ENCODE data around the gene FRK. TPM values are rescaled to one million over a fixed set of nuclear protein-coding genes. Genes with fewer than 3 reads are reported as not detected.
A peak's percentile ranks its signal among the peaks of the same experiment; 100 is the strongest.

FRK gene
- total and polyA plus RNA-seq, 8 donors: 0.72 to 11.6 (median 4.5) TPM

DNA sequence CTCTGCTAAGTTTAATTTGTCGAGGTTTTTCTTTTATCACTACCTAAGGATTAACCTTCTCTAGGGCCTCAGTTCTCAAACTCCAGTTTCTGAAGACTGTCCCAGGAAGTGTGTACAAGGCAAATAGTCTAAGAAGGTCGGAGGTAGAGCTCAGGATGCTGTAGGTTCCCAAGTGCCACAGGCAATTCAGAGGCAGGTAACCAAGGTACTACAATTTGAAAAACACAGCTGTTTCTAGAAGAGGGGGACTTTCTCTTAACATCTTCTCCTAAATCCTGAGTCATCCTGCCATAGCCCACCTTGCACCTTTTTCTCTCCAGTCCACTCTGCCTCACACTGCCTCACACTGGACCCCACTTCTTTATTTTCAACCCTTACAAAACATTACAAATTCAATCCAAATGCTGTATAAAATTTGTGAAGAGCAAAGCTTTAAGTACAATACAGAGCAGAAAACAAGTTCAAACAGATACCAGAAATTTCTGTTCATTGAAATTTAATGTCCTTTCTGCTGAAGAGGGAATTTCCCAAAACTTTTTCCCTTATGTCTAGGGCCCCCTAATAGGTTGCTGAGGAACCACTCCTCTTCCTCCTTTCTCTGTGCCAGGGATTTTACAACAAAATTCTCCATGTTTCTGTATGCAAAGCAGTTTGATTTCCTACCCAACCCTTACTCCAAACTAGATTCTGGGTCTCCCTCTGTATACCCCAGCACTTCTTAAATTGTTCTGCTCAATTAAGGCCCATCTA is 43.0 kb downstream of the FRK start:
- ATAC-seq: peak in 3 of 4 donors; percentile 27 to 33 (median 33)
- WGBS, 2 donors: 16 to 30% methylated on average over 2 of the region's 2 CpGs
- intact Hi-C loops (cut with DNase I): loop anchor here in 1 of 3 donors (10.0 kb wide), 1 partner anchor 67 kb away; no protein-coding TSS in a partner anchor
- Histone ChIP-seq H3K36me3 (no peaks in the 10 kb centered on the region), H3K27ac (peak overlapping the region in 2 of 4 donors; percentile 17 to 27), H3K27me3 (no peaks in the 10 kb centered on the region), H3K4me3 (no peak overlapping the region), H3K9me3 (no peaks in the 10 kb centered on the region), H3K4me1 (peaks cover 15 to 53% (median 38%) of the 10 kb centered on the region in 3 donors)
- no peak for FAIRE-seq
- no peak for DNase-seq
- TF ChIP-seq, protein P1, sequence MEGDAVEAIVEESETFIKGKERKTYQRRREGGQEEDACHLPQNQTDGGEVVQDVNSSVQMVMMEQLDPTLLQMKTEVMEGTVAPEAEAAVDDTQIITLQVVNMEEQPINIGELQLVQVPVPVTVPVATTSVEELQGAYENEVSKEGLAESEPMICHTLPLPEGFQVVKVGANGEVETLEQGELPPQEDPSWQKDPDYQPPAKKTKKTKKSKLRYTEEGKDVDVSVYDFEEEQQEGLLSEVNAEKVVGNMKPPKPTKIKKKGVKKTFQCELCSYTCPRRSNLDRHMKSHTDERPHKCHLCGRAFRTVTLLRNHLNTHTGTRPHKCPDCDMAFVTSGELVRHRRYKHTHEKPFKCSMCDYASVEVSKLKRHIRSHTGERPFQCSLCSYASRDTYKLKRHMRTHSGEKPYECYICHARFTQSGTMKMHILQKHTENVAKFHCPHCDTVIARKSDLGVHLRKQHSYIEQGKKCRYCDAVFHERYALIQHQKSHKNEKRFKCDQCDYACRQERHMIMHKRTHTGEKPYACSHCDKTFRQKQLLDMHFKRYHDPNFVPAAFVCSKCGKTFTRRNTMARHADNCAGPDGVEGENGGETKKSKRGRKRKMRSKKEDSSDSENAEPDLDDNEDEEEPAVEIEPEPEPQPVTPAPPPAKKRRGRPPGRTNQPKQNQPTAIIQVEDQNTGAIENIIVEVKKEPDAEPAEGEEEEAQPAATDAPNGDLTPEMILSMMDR (IDR thresholded peaks at IDR 0.05): no peak

DNA sequence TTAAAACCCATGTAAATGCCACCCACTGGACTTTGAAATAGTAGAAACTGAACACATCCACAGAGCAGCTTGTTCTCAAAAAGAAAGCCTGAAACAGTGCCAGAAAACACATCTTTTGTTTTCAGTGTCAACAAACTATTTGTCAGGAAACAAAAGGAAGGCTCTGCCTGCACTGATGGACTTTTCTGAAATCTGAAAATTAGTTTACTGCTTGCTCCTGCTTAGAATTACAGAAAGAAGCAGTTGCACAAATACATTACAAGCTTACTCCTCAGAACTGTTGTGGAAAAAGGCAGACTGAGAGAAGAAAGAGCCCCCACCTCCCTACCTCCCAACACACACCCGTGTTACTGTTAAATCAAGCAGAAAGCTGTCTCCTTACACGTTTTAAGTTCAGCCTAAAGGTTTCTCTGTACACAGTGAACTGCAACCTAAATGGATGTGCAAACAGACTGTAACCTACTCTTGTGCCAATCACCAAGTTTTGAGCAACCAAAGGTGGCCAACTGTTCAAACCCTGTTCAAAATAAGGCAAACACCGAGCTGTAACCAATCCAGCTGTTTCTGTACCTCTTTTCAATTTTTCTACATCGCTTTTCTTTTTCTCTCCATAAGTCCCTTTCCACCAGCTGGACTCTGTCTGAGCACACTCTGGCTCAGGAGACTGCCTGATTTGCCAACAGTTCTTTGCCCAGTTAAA is 43.7 kb downstream of the FRK start:
- WGBS, 2 donors: 15 to 19% methylated on average over 4 of the region's 4 CpGs
- Histone ChIP-seq H3K4me3 (no peak overlapping the region), H3K4me1 (peaks cover 15 to 59% (median 45%) of the 10 kb centered on the region in 3 donors), H3K9me3 (no peaks in the 10 kb centered on the region), H3K36me3 (no peaks in the 10 kb centered on the region), H3K27me3 (no peaks in the 10 kb centered on the region), H3K27ac (peak overlapping the region in 2 of 4 donors; percentile 17 to 27)
- TF ChIP-seq, protein P1 (IDR thresholded peaks at IDR 0.05): no peak
- DNase-seq (no peak), FAIRE-seq (no peak), ATAC-seq (peak; percentile 35 to 63 (median 49))
- intact Hi-C loops (cut with DNase I): loop anchor here in 1 of 3 donors (10.0 kb wide), 1 partner anchor 68 kb away; no protein-coding TSS in a partner anchor

DNA sequence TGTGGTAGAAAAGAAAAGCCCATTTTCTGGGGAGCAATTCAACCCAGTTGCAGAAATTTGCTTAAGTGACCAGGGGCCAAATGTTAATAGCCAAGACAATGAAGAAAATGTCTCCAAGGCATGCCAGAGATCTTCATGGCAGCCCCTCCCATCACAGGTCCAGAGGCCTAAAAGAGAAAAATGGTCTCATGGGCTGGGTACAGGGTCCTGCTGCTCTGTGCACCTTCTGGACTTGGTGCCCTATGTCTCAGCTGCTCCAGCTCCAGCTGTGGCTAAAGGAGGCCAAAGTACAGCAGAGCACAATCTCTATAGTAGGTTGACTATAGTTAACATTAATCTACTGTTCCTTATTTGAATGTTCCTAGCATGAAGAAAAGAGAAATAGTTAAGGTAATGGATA is 44.7 kb downstream of the FRK start:
- Histone ChIP-seq H3K4me1 (peaks cover 15 to 67% (median 55%) of the 10 kb centered on the region in 3 donors), H3K27ac (no peak overlapping the region), H3K27me3 (no peaks in the 10 kb centered on the region), H3K4me3 (no peak overlapping the region), H3K9me3 (no peaks in the 10 kb centered on the region), H3K36me3 (no peaks in the 10 kb centered on the region)
- intact Hi-C loops (cut with DNase I): loop anchor here in 1 of 3 donors (10.0 kb wide), 1 partner anchor 69 kb away; no protein-coding TSS in a partner anchor
- TF ChIP-seq, protein P1 (IDR thresholded peaks at IDR 0.05): no peak
- FAIRE-seq: no peak
- ATAC-seq: peak in 2 of 4 donors; percentile 22 to 26
- no peak for DNase-seq

DNA sequence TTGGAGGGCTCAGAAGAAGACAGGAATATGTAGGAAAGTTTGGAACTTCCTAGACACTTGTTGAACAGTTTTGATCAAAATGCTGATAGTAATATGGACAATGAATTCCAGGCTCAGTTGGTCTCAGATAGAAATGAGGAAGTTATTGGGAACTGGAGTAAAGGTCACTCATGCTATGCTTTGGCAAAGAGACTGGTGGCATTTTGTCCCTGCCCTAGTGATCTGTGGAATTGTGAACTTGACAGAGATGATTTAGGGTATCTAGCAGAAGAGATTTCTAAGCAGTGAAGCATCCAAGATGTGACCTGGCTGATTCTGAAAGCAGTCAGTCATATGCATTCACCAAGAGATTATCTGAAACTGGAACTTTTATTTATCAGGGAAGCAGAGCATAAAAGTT is 45.1 kb downstream of the FRK start:
- TF ChIP-seq, protein P1 (IDR thresholded peaks at IDR 0.05): no peak
- no peak for DNase-seq
- peak overlapping the region in 1 of 4 donors; percentile 20 for H3K27ac ChIP-seq
- no peak overlapping the region for H3K4me3 ChIP-seq
- ATAC-seq: no peak
- intact Hi-C loops (cut with DNase I): loop anchor here in 1 of 3 donors (10.0 kb wide), 1 partner anchor 69 kb away; no protein-coding TSS in a partner anchor
- no peaks in the 10 kb centered on the region for H3K9me3 ChIP-seq
- no peaks in the 10 kb centered on the region for H3K36me3 ChIP-seq
- peaks cover 15 to 67% (median 56%) of the 10 kb centered on the region in 3 donors for H3K4me1 ChIP-seq
- FAIRE-seq: no peak
- no peaks in the 10 kb centered on the region for H3K27me3 ChIP-seq

All from pancreas (tissue), 10 donors.